Measurements from ENCODE around the gene RASGRP4. TPM values are rescaled to one million over a fixed set of nuclear protein-coding genes. Genes with fewer than 3 reads are reported as not detected.

Gene RASGRP4
- total and polyA plus RNA-seq, 7 donors, result 0.69 to 3.6 (median 3.0) TPM

DNA sequence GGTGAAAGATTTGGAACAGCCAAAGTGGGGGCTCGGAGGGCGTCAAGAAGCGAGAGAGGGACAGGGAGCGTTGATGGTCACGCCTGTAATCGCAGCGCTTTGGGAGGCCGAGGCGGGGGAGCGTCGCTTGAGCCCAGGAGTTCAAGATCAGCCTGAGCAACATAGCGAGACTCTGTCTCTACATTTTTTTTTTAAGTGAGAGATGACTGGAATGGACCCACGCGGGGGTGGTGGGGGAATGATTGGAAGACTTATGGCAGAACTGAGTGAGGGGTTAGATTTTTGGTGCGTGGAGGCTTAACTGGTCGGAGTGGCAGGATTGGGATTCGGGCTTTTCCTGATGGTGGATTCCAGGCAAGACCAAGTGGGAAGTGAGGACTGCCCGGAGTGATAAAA, 50.9 kb downstream of the RASGRP4 start:
- intact Hi-C loops (cut with DNase I), result no loop called here

DNA sequence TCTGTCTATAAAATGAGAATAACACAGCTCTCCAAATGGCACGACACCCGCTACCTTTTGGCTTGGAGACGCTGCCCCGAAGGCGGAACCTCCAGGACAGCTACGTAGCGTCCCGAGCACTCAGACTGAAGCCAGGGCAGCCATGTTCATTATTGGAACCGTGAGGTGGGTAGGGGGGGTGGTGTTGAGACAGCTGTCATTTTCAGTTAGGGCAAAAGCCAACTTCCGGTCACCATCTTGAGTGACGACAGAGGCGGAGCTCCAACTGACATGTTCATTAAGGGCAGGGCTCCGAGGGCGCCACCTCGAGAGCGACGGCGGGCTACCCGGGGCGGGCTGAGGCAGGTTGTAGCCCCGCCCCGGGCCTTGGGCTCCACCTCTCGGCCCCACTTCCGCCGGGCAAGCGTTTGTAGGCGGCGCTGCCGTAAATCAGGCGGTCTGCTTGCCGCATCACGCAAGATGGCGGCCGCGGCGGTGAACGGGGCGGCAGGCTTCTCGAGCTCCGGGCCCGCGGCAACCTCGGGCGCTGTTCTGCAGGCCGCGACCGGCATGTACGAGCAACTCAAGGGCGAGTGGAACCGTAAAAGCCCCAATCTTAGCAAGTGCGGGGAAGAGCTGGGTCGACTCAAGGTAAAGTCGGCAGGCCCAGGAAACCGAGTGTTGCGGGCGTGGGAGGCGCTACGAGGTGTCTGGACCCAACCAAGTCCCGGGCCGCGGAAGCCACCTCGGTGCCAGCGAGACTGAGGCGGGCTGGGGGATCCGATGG, 51.5 kb downstream of the RASGRP4 start, which contains the start of gene PSMD8:
TSS of gene PSMD8 (plus strand) at position 240 of the 766 bp plus-strand sequence. CDS start at position 271, 31 bp downstream.
- peak; percentile 100 for DNase-seq
- H3K4me3 ChIP-seq, result peak within 1 kb of the TSS; percentile 70 to 84 (median 77)
- TF ChIP-seq POLR2A (IDR thresholded peaks at IDR 0.05) (peak; percentile 88 to 90), POLR2AphosphoS5 (IDR thresholded peaks at IDR 0.05) (peak; percentile 85 to 96 (median 95)), EP300 (IDR thresholded peaks at IDR 0.05) (peak in 1 of 4 donors; percentile 52)
- TF ChIP-seq, protein P1, sequence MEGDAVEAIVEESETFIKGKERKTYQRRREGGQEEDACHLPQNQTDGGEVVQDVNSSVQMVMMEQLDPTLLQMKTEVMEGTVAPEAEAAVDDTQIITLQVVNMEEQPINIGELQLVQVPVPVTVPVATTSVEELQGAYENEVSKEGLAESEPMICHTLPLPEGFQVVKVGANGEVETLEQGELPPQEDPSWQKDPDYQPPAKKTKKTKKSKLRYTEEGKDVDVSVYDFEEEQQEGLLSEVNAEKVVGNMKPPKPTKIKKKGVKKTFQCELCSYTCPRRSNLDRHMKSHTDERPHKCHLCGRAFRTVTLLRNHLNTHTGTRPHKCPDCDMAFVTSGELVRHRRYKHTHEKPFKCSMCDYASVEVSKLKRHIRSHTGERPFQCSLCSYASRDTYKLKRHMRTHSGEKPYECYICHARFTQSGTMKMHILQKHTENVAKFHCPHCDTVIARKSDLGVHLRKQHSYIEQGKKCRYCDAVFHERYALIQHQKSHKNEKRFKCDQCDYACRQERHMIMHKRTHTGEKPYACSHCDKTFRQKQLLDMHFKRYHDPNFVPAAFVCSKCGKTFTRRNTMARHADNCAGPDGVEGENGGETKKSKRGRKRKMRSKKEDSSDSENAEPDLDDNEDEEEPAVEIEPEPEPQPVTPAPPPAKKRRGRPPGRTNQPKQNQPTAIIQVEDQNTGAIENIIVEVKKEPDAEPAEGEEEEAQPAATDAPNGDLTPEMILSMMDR (IDR thresholded peaks at IDR 0.05), result no peak
- H3K36me3 ChIP-seq, result peaks cover 9 to 33% (median 17%) of the 10 kb centered on the region in 4 donors
- peak within 1 kb of the TSS; percentile 86 to 93 (median 90) for H3K27ac ChIP-seq
- peaks cover 0 to 26% (median 22%) of the 10 kb centered on the region in 4 donors for H3K4me1 ChIP-seq
- H3K9me3 ChIP-seq, result no peaks in the 10 kb centered on the region
- 0% methylated on average over 65 of the region's 65 CpGs for WGBS, 2 donors
- peaks cover 0 to 3% (median 0%) of the 10 kb centered on the region in 3 donors for H3K27me3 ChIP-seq
- intact Hi-C loops (cut with DNase I), result loop anchor here (1.0 kb wide), 1 partner anchor 38 kb away; no protein-coding TSS in a partner anchor

More for the DNA sequence above, 50.9 kb downstream of the RASGRP4 start:
- Histone ChIP-seq H3K9me3 (no peaks in the 10 kb centered on the region), H3K4me3 (peak overlapping the region; percentile 70 to 84 (median 77)), H3K36me3 (peaks cover 12 to 39% (median 21%) of the 10 kb centered on the region in 4 donors), H3K4me1 (peaks cover 0 to 26% (median 22%) of the 10 kb centered on the region in 4 donors), H3K27me3 (peaks cover 0 to 8% (median under 1%) of the 10 kb centered on the region in 3 donors), H3K27ac (peak overlapping the region; percentile 86 to 93 (median 90))
- DNase-seq, result no peak
- 1% methylated on average over 18 of the region's 18 CpGs for WGBS, 2 donors
- TF ChIP-seq POLR2AphosphoS5 (IDR thresholded peaks at IDR 0.05) (no peak), EP300 (IDR thresholded peaks at IDR 0.05) (no peak), POLR2A (IDR thresholded peaks at IDR 0.05) (no peak)
- TF ChIP-seq, protein P1 (IDR thresholded peaks at IDR 0.05), result no peak

DNA sequence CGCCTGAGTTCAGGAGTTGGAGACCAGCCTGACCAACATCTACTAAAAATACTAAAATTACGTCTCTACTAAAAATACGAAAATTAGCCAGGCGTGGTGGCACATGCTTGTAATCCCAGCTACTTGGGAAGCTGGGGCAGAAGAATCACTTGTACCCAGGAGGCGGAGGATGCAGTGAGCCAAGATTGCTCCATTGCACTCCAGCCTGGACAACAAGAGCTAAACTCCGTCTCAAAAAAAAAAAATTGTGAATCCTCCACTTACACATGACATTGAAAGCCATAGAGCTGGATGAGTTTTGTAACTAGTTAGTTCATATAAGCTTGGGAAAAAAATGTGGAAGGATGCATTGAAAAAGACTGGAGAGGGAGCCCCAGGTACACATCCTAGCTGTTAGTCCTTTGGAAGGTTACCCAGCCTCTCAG, 52.1 kb downstream of the RASGRP4 start:
- peaks cover 5 to 27% (median 12%) of the 10 kb centered on the region in 4 donors for H3K36me3 ChIP-seq
- no peak for DNase-seq
- intact Hi-C loops (cut with DNase I), result loop anchor here (1.0 kb wide), 1 partner anchor 38 kb away; no protein-coding TSS in a partner anchor
- H3K4me3 ChIP-seq, result peak overlapping the region; percentile 4 to 77 (median 74)
- H3K27ac ChIP-seq, result peak overlapping the region; percentile 86 to 93 (median 90)
- peaks cover 0 to 3% (median 0%) of the 10 kb centered on the region in 3 donors for H3K27me3 ChIP-seq
- TF ChIP-seq, protein P1 (IDR thresholded peaks at IDR 0.05), result no peak
- TF ChIP-seq POLR2A (IDR thresholded peaks at IDR 0.05) (no peak), POLR2AphosphoS5 (IDR thresholded peaks at IDR 0.05) (no peak), EP300 (IDR thresholded peaks at IDR 0.05) (no peak)
- WGBS, 2 donors, result 62 to 76% methylated on average over 6 of the region's 6 CpGs
- no peaks in the 10 kb centered on the region for H3K9me3 ChIP-seq
- peaks cover 0 to 26% (median 22%) of the 10 kb centered on the region in 4 donors for H3K4me1 ChIP-seq

DNA sequence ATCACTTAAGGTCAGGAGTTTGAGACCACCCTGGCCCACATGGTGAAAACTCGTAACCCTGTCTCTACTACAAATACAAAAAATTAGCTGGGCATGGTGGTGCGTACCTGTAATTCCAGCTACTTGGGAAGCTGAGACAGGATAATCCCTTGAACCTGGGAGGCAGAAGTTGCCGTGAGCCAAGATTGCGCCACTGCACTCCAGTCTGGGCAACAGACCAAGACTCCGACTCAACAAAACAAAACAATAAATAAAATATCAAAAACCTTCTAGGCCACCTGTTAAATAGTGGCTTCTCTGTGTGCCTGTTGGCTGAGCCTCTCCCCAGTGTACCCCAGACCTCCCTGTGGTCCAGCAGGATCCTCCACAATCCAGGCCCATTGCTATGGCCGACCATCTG, 54.9 kb downstream of the RASGRP4 start:
- Histone ChIP-seq H3K27ac (no peak overlapping the region), H3K4me3 (no peak overlapping the region), H3K9me3 (no peaks in the 10 kb centered on the region), H3K27me3 (peaks cover 0 to 27% (median 12%) of the 10 kb centered on the region in 3 donors), H3K36me3 (peaks cover 0 to 2% (median under 1%) of the 10 kb centered on the region in 4 donors), H3K4me1 (peaks cover 0 to 11% (median 10%) of the 10 kb centered on the region in 4 donors)
- TF ChIP-seq POLR2AphosphoS5 (IDR thresholded peaks at IDR 0.05), result no peak
- TF ChIP-seq, protein P1 (IDR thresholded peaks at IDR 0.05), result no peak
- TF ChIP-seq EP300 (IDR thresholded peaks at IDR 0.05), result no peak
- no peak for TF ChIP-seq POLR2A (IDR thresholded peaks at IDR 0.05)
- 76 to 87% methylated on average over 6 of the region's 6 CpGs for WGBS, 2 donors
- intact Hi-C loops (cut with DNase I), result no loop called here
- no peak for DNase-seq
